AG04449 (cell line): ENCODE measurements around the gene RYR1.
"Not testable (repeated sequence)": the region's sequence is repeated elsewhere in the genome, so short reads cannot be mapped to it uniquely, and the experiment has no call there.

Experiments used
- CTCF ChIA-PET: fragments of 350-600 bp; formaldehyde crosslinking; extraction: SDS; loops from one replicate; lab custom pipeline; 2021; ENCODE audit warnings: antibody characterized with exemption; lab: Yijun Ruan, JAX
- POLR2A ChIA-PET: fragments of 400-600, 350-600 bp; formaldehyde crosslinking; extraction: SDS; loops from one replicate; lab custom pipeline; 2020; ENCODE audit warnings: antibody characterized with exemption, inconsistent platforms; lab: Yijun Ruan, JAX
- DNase-seq: peaks from one replicate; pipeline ENCODE4 v3.0.0-alpha.2; 2010; ENCODE audit warnings: low read depth, low spot score
- H3K4me3 ChIP-seq: 2 replicates; pipeline ENCODE4 v1.5.1; 2011; ENCODE audit warnings: low read depth, mild to moderate bottlenecking, control low read depth, low read length
- TF ChIP-seq, protein P1 (sequence below): IDR thresholded peaks from one replicate; pipeline ENCODE4 v1.5.1; 2011; ENCODE audit warnings: mild to moderate bottlenecking, moderate library complexity, low read length, control low read depth, inconsistent platforms; ENCODE audit not compliant: insufficient read depth; ENCODE audit errors: missing control alignments

The RYR1 gene

GRCh38 chr19:38508507-38508906, 75.0 kb downstream of the RYR1 start:
- DNase-seq, result no peak
- ChIA-PET CTCF (interaction anchor here (0.7 to 1.3 kb wide), 3 partner anchors 105 to 425 kb away, joined by 3 read pairs; no protein-coding TSS in a partner anchor), POLR2A (no interaction called here)
- H3K4me3 ChIP-seq, result no peak overlapping the region
- TF ChIP-seq, protein P1, sequence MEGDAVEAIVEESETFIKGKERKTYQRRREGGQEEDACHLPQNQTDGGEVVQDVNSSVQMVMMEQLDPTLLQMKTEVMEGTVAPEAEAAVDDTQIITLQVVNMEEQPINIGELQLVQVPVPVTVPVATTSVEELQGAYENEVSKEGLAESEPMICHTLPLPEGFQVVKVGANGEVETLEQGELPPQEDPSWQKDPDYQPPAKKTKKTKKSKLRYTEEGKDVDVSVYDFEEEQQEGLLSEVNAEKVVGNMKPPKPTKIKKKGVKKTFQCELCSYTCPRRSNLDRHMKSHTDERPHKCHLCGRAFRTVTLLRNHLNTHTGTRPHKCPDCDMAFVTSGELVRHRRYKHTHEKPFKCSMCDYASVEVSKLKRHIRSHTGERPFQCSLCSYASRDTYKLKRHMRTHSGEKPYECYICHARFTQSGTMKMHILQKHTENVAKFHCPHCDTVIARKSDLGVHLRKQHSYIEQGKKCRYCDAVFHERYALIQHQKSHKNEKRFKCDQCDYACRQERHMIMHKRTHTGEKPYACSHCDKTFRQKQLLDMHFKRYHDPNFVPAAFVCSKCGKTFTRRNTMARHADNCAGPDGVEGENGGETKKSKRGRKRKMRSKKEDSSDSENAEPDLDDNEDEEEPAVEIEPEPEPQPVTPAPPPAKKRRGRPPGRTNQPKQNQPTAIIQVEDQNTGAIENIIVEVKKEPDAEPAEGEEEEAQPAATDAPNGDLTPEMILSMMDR, result no peak

- ChIA-PET POLR2A (no interaction called here), CTCF (interaction anchor here (0.7 to 1.3 kb wide), 3 partner anchors 105 to 424 kb away, joined by 3 read pairs; no protein-coding TSS in a partner anchor)
- DNase-seq, result no peak
- TF ChIP-seq, protein P1, result no peak
- H3K4me3 ChIP-seq, result no peak overlapping the region
Observed at GRCh38 chr19:38509027-38509426, 75.5 kb downstream of the RYR1 start.

GRCh38 chr19:38511074-38511708, 77.7 kb downstream of the RYR1 start:
- POLR2A ChIA-PET, result no interaction called here
- CTCF ChIA-PET, result interaction anchor here (5.7 kb wide), 1 partner anchor 124 kb away, joined by 65 read pairs; no protein-coding TSS in a partner anchor
- TF ChIP-seq, protein P1, result no peak
- no peak for DNase-seq
- no peak overlapping the region for H3K4me3 ChIP-seq

GRCh38 chr19:38512277-38512676, 78.8 kb downstream of the RYR1 start:
- DNase-seq, result no peak
- no peak overlapping the region for H3K4me3 ChIP-seq
- POLR2A ChIA-PET, result no interaction called here
- CTCF ChIA-PET, result interaction anchor here (5.7 kb wide), 1 partner anchor 123 kb away, joined by 65 read pairs; no protein-coding TSS in a partner anchor
- TF ChIP-seq, protein P1, result no peak

GRCh38 chr19:38513156-38513555, 79.7 kb downstream of the RYR1 start:
- POLR2A ChIA-PET, DNase-seq, H3K4me3 ChIP-seq: not testable (repeated sequence)
- CTCF ChIA-PET, result interaction anchor here (0.8 to 5.7 kb wide), 6 partner anchors 8 to 417 kb away, joined by 3 to 65 read pairs (median 4); partner anchors contain the start of genes FAM98C, MRPS12 and SARS2

DNA sequence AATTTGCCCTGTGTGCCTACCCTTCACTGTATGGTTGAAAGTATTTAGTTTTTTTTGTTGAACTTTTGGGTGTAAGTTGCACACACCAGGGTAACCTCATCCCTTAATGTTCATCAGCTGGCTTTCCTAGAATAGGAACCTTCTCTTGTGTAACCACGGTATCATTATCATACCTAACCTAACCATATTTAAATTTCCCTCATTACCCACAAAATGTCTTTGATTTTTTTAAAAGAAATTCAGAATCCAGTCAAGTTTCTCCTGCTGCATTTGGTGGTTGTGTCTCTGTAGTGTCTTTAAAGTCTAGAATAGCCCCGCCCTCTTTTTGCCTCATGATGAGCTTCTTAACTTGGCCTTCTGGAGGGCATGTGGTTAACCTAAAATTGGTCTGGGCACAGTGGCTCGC, 80.3 kb downstream of the RYR1 start:
- TF ChIP-seq, protein P1, result no peak
- no peak overlapping the region for H3K4me3 ChIP-seq
- ChIA-PET POLR2A (no interaction called here), CTCF (interaction anchor here (0.7 to 5.7 kb wide), 9 partner anchors 9 to 433 kb away, joined by 3 to 65 read pairs (median 3); partner anchors contain the start of genes FAM98C, MRPS12 and SARS2)
- DNase-seq, result no peak
